Subcutaneous adipose tissue (tissue), 4 donors: ENCODE results near the gene FBXL14. TPM values are rescaled to one million over a fixed set of nuclear protein-coding genes. Genes with fewer than 3 reads are reported as not detected.

Experiments used
- total RNA-seq, 4 donors: library from RNA; depleted of rRNA; stranded (reverse); fragments of >200 nt; gene quantifications; one replicate each; pipeline ENCODE4 v1.1.0, GENCODE V29; 2016
- TF ChIP-seq, protein P1 (sequence below): fragments of 450-650 bp; IDR thresholded peaks from one replicate; pipeline ENCODE4 v1.5.1; 2016; ENCODE audit warnings: low read depth, mild to moderate bottlenecking, control low read depth, antibody characterized with exemption, moderate library complexity

The FBXL14 gene
- total RNA-seq, 4 donors from 2014 or later = 4.6 to 10.2 (median 8.0) TPM

DNA sequence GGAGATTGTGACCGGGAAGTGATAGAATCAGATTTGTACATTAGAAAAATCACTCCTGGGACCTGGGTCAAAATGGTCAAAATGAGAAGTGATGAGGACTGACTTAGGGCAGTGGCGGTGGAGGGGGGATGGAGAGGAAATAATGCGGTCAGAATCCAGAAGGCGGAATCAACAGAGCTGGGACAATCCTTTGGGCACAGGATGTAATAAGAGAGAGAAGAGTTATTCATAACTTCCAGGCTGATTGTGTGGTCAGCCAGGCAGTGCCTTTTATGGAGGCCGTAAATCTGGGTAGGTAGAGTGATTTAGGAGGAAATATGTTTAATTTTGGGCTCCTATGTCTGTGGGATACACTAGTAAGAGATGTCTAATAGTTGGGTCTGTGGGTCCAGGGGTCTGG is 21.6 kb downstream of the FBXL14 start:
- TF ChIP-seq, protein P1, sequence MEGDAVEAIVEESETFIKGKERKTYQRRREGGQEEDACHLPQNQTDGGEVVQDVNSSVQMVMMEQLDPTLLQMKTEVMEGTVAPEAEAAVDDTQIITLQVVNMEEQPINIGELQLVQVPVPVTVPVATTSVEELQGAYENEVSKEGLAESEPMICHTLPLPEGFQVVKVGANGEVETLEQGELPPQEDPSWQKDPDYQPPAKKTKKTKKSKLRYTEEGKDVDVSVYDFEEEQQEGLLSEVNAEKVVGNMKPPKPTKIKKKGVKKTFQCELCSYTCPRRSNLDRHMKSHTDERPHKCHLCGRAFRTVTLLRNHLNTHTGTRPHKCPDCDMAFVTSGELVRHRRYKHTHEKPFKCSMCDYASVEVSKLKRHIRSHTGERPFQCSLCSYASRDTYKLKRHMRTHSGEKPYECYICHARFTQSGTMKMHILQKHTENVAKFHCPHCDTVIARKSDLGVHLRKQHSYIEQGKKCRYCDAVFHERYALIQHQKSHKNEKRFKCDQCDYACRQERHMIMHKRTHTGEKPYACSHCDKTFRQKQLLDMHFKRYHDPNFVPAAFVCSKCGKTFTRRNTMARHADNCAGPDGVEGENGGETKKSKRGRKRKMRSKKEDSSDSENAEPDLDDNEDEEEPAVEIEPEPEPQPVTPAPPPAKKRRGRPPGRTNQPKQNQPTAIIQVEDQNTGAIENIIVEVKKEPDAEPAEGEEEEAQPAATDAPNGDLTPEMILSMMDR = no peak

DNA sequence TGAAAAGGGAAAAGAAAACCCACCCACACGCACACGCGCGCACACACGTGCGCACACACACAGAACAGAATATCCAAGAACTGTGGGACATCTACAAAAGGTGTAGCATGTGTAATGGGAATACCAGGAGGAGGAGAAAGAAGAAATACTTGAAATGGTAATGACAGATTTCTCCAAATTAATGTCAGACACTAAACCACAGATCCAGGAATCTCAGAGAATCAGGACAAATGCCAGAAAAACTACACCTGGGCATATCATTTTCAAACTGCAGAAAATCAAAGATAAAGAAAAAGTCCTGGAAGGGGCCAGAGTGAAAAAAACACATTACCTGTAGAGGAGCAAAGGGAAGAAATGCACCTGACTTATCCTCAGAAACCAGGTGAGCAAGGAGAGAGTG is 26.5 kb downstream of the FBXL14 start:
- TF ChIP-seq, protein P1 = no peak

GRCh38 chr12:1566449-1567135 is 27.8 kb downstream of the FBXL14 start:
- TF ChIP-seq, protein P1 = no peak

DNA sequence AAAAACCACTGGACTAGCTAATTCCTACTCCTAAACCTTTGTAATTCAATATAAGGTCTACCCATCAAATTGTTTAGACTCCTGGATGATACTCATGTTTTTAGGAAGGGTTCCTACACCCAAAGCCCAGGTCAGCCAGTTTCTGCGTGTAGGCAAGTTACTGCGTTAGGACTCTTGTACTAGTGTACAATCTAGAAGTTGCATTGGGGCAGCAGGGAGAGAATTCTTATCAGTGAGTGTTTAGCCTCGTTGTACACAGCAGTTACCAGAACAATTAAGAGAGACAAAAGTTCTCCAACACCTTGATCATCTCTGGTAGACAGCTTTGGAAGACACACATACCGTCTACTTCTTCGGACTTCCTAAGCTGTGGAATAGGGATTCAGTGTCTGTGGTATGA is 29.2 kb downstream of the FBXL14 start:
- TF ChIP-seq, protein P1 = no peak

- TF ChIP-seq, protein P1 = no peak
Measured at GRCh38 chr12:1564067-1564466, 30.3 kb downstream of the FBXL14 start.

DNA sequence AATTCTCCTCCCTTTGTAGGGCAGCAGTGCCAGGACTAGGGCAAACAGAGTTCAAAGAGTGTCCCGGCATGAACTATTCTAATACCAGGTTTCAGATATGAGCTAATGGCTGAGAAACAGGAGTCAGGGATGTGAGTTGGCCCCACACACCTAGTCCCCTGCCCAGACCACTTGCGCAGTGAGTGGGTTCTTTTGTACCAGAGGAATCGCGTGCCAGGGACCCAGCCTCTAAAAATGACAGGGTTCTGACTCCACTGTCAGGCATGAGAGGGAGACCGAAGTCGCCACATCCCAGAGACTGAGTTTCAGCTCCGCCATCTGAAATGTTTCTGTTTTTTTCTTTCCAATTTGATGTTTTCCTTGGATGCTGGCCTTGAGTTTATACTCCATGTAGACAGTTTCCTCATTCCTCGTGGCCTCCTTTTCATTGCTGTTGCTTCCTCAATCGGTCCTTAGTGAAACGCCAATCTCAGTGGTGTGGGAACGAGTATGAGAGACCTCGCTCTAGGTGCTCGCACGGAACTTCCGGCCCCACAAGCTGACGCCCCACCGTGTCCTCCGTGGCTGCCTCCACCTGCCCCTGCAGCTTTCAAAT is 31.5 kb downstream of the FBXL14 start:
- TF ChIP-seq, protein P1 = no peak

DNA sequence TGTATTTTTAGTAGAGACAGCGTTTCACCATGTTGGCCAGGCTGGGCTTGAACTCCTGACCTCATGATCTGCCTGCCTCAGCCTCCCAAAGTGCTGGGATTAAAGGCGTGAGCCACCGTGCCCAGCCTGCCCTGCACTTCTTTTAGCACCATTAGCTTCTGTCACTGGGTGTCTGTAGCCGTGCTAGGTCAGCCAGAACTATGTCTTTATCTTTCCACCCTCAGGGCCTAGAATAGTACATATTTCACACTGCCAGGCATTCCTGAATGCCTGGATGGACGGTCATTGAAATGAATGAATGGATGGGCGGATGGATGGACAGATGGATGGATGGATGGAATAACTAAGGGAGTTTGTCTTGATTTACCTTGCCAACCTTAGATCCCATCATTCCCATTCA is 33.7 kb downstream of the FBXL14 start:
- TF ChIP-seq, protein P1 = no peak
